NT2/D1 (cell line): ENCODE measurements around the gene C5.

ENCODE experiments used
- YY1 ChIP-seq: IDR thresholded peaks from 2 replicates; pipeline ENCODE4 v1.6.1; 2011; ENCODE audit not compliant: insufficient read length, insufficient read depth
- ZNF274 ChIP-seq: IDR thresholded peaks from 2 replicates; pipeline ENCODE4 v1.6.1; 2011; ENCODE audit warnings: mild to moderate bottlenecking, low read depth, low read length

GRCh38 chr9:120948824-120949223 lies 101.3 kb downstream of the C5 start:
- TF ChIP-seq ZNF274 (no peak), YY1 (no peak)
